WTC11 (cell line): ENCODE results near the gene OVOL3. TPM values are rescaled to one million over a fixed set of nuclear protein-coding genes. Genes with fewer than 3 reads are reported as not detected.
A peak's percentile ranks its signal among the peaks of the same experiment; 100 is the strongest.

Experiments used
- ATAC-seq: fragments of 200-7000 bp; cut with Tn5 transposase; 2 replicates; pipeline ENCODE4 v1.10.0; 2021; ENCODE audit warnings: mild to moderate bottlenecking, moderate library complexity
- CTCF ChIA-PET: fragments of 300-600 bp; sonication (Branson Sonifier 250); formaldehyde crosslinking; loops from one replicate; lab custom pipeline; 2021; ENCODE audit warnings: antibody characterized with exemption; lab: Charles Lee
- POLR2A ChIA-PET: fragments of 350-600 bp; sonication (Branson Sonifier 250); formaldehyde crosslinking; loops from one replicate; lab custom pipeline; 2021; ENCODE audit warnings: antibody characterized with exemption; lab: Charles Lee
- DNase-seq: peaks from one replicate; pipeline ENCODE4 v3.0.0; 2021; ENCODE audit warnings: low spot score
- H3K27ac Mint-ChIP-seq: 2 replicates; pipeline ENCODE4 v1.8.0; 2021; ENCODE audit warnings: mixed read lengths
- H3K27me3 Mint-ChIP-seq: 2 replicates; pipeline ENCODE4 v1.8.0; 2021; ENCODE audit warnings: low read depth, mild to moderate bottlenecking, moderate library complexity, mixed read lengths
- H3K36me3 Mint-ChIP-seq: 2 replicates; pipeline ENCODE4 v1.8.0; 2021; ENCODE audit warnings: mixed read lengths
- H3K4me1 Mint-ChIP-seq: 2 replicates; pipeline ENCODE4 v1.8.0; 2022; ENCODE audit warnings: mixed read lengths
- H3K4me3 Mint-ChIP-seq: 2 replicates; pipeline ENCODE4 v1.8.0; 2021; ENCODE audit warnings: mild to moderate bottlenecking, moderate library complexity, mixed read lengths
- H3K9me3 Mint-ChIP-seq: 2 replicates; pipeline ENCODE4 v1.8.0; 2021; ENCODE audit warnings: mixed read lengths
- ATF1 ChIP-seq: sonication (generic); formaldehyde crosslinking; IDR thresholded peaks from 2 replicates; pipeline ENCODE4 v1.8.1; 2023; ENCODE audit warnings: mild to moderate bottlenecking, moderate library complexity, missing genetic modification reagents
- FOXK1 ChIP-seq: sonication (generic); formaldehyde crosslinking; IDR thresholded peaks from 2 replicates; pipeline ENCODE4 v1.8.0; 2022; ENCODE audit warnings: mild to moderate bottlenecking, moderate library complexity, missing genetic modification reagents
- FOXP1 ChIP-seq: sonication (generic); formaldehyde crosslinking; IDR thresholded peaks from 2 replicates; pipeline ENCODE4 v1.8.0; 2022; ENCODE audit warnings: missing genetic modification reagents, mild to moderate bottlenecking, moderate library complexity, borderline replicate concordance
- JAZF1 ChIP-seq: fragments of 250-450 bp; sonication (Bioruptor Pico); IDR thresholded peaks from 2 replicates; pipeline ENCODE4 v1.9.0; 2021; ENCODE audit warnings: moderate library complexity, mild to moderate bottlenecking, inconsistent platforms
- NFATC4 ChIP-seq: fragments of 250-450 bp; sonication (Bioruptor Pico); IDR thresholded peaks from 2 replicates; pipeline ENCODE4 v1.9.0; 2021; ENCODE audit warnings: mild to moderate bottlenecking
- NR3C1 ChIP-seq: sonication (generic); formaldehyde crosslinking; conservative IDR thresholded peaks from 2 replicates; pipeline ENCODE4 v1.8.1; 2023; ENCODE audit warnings: low read depth, mild to moderate bottlenecking, missing genetic modification reagents
- SP1 ChIP-seq: sonication (generic); formaldehyde crosslinking; conservative IDR thresholded peaks from 2 replicates; pipeline ENCODE4 v1.8.1; 2022; ENCODE audit warnings: missing genetic modification reagents
- ZBTB21 ChIP-seq: sonication (generic); formaldehyde crosslinking; IDR thresholded peaks from 2 replicates; pipeline ENCODE4 v1.8.1; 2023; ENCODE audit warnings: mild to moderate bottlenecking, missing genetic modification reagents, borderline replicate concordance
- total RNA-seq: library from RNA; stranded (reverse); gene quantifications from 3 replicates; pipeline ENCODE4 v1.2.3, GENCODE V29; 2021
- TF ChIP-seq, protein P1 (sequence below): sonication (generic); formaldehyde crosslinking; IDR thresholded peaks from 2 replicates; pipeline ENCODE4 v1.8.0; 2022; ENCODE audit warnings: mild to moderate bottlenecking, missing genetic modification reagents
- TF ChIP-seq, protein P2 (sequence below): sonication (generic); formaldehyde crosslinking; IDR thresholded peaks from 2 replicates; pipeline ENCODE4 v1.8.1; 2023; ENCODE audit warnings: mild to moderate bottlenecking, missing genetic modification reagents
- TF ChIP-seq, protein P3 (sequence below): sonication (generic); formaldehyde crosslinking; IDR thresholded peaks from 2 replicates; pipeline ENCODE4 v1.8.1; 2022; ENCODE audit warnings: mild to moderate bottlenecking, missing genetic modification reagents, moderate library complexity, borderline replicate concordance
- TF ChIP-seq, protein P4 (sequence below): sonication (generic); formaldehyde crosslinking; IDR thresholded peaks from 2 replicates; pipeline ENCODE4 v1.8.1; 2022; ENCODE audit warnings: missing genetic modification reagents, borderline replicate concordance
- TF ChIP-seq, protein P5 (sequence below): sonication (generic); formaldehyde crosslinking; conservative IDR thresholded peaks from 2 replicates; pipeline ENCODE4 v1.8.1; 2023; ENCODE audit warnings: mild to moderate bottlenecking, low read depth, missing genetic modification reagents, moderate library complexity
- TF ChIP-seq, protein P6 (sequence below): sonication (generic); formaldehyde crosslinking; IDR thresholded peaks from 2 replicates; pipeline ENCODE4 v1.8.1; 2023; ENCODE audit warnings: mild to moderate bottlenecking, missing genetic modification reagents
- TF ChIP-seq, protein P7 (sequence below): fragments of 250-450 bp; sonication (Bioruptor Pico); IDR thresholded peaks from 2 replicates; pipeline ENCODE4 v1.9.0; 2021; ENCODE audit warnings: mild to moderate bottlenecking, borderline replicate concordance
- TF ChIP-seq, protein P8 (sequence below): fragments of 250-450 bp; sonication (Bioruptor Pico); IDR thresholded peaks from 2 replicates; pipeline ENCODE4 v1.9.0; 2021; ENCODE audit warnings: mild to moderate bottlenecking

OVOL3 gene
- total RNA-seq, 1 experiment from 2014 or later = not detected

DNA sequence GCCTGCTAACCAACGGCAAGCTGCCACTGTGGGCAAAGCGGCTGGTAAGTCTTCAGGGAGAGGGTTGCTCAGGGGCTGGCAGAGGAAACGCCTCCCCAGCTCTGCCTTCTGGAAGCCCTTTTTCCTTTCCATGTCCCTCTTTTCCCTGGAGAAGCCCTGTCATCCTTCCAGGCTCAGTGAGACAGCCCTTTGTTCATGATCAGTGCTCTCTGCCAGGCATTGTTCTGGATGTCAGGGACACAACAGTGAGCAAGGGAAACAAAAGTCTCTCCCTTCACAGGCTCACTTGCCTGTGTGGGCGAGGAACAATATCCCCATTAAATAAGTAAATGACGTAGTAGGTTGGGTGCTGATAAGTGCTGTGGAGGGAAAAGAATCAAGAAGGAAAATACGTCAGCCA is 13.9 kb upstream of the OVOL3 start:
- H3K9me3 Mint-ChIP-seq = no peaks in the 10 kb centered on the region
- CTCF ChIA-PET = no interaction called here
- TF ChIP-seq, protein P1, sequence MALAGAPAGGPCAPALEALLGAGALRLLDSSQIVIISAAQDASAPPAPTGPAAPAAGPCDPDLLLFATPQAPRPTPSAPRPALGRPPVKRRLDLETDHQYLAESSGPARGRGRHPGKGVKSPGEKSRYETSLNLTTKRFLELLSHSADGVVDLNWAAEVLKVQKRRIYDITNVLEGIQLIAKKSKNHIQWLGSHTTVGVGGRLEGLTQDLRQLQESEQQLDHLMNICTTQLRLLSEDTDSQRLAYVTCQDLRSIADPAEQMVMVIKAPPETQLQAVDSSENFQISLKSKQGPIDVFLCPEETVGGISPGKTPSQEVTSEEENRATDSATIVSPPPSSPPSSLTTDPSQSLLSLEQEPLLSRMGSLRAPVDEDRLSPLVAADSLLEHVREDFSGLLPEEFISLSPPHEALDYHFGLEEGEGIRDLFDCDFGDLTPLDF = no peak
- TF ChIP-seq, protein P2, sequence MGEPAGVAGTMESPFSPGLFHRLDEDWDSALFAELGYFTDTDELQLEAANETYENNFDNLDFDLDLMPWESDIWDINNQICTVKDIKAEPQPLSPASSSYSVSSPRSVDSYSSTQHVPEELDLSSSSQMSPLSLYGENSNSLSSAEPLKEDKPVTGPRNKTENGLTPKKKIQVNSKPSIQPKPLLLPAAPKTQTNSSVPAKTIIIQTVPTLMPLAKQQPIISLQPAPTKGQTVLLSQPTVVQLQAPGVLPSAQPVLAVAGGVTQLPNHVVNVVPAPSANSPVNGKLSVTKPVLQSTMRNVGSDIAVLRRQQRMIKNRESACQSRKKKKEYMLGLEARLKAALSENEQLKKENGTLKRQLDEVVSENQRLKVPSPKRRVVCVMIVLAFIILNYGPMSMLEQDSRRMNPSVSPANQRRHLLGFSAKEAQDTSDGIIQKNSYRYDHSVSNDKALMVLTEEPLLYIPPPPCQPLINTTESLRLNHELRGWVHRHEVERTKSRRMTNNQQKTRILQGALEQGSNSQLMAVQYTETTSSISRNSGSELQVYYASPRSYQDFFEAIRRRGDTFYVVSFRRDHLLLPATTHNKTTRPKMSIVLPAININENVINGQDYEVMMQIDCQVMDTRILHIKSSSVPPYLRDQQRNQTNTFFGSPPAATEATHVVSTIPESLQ = no peak
- TF ChIP-seq, protein P3, sequence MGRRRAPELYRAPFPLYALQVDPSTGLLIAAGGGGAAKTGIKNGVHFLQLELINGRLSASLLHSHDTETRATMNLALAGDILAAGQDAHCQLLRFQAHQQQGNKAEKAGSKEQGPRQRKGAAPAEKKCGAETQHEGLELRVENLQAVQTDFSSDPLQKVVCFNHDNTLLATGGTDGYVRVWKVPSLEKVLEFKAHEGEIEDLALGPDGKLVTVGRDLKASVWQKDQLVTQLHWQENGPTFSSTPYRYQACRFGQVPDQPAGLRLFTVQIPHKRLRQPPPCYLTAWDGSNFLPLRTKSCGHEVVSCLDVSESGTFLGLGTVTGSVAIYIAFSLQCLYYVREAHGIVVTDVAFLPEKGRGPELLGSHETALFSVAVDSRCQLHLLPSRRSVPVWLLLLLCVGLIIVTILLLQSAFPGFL = no peak
- TF ChIP-seq, protein P4, sequence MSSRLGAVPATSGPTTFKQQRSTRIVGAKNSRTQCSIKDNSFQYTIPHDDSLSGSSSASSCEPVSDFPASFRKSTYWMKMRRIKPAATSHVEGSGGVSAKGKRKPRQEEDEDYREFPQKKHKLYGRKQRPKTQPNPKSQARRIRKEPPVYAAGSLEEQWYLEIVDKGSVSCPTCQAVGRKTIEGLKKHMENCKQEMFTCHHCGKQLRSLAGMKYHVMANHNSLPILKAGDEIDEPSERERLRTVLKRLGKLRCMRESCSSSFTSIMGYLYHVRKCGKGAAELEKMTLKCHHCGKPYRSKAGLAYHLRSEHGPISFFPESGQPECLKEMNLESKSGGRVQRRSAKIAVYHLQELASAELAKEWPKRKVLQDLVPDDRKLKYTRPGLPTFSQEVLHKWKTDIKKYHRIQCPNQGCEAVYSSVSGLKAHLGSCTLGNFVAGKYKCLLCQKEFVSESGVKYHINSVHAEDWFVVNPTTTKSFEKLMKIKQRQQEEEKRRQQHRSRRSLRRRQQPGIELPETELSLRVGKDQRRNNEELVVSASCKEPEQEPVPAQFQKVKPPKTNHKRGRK (CRISPR knock-in tag) = no peak
- TF ChIP-seq FOXK1 (CRISPR knock-in tag) (no peak), ATF1 (CRISPR knock-in tag) (no peak), SP1 (CRISPR knock-in tag) (no peak), FOXP1 (CRISPR knock-in tag) (no peak), NFATC4 (no peak), JAZF1 (no peak), ZBTB21 (no peak), NR3C1 (no peak)
- TF ChIP-seq, protein P5, sequence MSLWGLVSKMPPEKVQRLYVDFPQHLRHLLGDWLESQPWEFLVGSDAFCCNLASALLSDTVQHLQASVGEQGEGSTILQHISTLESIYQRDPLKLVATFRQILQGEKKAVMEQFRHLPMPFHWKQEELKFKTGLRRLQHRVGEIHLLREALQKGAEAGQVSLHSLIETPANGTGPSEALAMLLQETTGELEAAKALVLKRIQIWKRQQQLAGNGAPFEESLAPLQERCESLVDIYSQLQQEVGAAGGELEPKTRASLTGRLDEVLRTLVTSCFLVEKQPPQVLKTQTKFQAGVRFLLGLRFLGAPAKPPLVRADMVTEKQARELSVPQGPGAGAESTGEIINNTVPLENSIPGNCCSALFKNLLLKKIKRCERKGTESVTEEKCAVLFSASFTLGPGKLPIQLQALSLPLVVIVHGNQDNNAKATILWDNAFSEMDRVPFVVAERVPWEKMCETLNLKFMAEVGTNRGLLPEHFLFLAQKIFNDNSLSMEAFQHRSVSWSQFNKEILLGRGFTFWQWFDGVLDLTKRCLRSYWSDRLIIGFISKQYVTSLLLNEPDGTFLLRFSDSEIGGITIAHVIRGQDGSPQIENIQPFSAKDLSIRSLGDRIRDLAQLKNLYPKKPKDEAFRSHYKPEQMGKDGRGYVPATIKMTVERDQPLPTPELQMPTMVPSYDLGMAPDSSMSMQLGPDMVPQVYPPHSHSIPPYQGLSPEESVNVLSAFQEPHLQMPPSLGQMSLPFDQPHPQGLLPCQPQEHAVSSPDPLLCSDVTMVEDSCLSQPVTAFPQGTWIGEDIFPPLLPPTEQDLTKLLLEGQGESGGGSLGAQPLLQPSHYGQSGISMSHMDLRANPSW = no peak
- TF ChIP-seq, protein P6, sequence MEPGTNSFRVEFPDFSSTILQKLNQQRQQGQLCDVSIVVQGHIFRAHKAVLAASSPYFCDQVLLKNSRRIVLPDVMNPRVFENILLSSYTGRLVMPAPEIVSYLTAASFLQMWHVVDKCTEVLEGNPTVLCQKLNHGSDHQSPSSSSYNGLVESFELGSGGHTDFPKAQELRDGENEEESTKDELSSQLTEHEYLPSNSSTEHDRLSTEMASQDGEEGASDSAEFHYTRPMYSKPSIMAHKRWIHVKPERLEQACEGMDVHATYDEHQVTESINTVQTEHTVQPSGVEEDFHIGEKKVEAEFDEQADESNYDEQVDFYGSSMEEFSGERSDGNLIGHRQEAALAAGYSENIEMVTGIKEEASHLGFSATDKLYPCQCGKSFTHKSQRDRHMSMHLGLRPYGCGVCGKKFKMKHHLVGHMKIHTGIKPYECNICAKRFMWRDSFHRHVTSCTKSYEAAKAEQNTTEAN = no peak
- TF ChIP-seq, protein P7, sequence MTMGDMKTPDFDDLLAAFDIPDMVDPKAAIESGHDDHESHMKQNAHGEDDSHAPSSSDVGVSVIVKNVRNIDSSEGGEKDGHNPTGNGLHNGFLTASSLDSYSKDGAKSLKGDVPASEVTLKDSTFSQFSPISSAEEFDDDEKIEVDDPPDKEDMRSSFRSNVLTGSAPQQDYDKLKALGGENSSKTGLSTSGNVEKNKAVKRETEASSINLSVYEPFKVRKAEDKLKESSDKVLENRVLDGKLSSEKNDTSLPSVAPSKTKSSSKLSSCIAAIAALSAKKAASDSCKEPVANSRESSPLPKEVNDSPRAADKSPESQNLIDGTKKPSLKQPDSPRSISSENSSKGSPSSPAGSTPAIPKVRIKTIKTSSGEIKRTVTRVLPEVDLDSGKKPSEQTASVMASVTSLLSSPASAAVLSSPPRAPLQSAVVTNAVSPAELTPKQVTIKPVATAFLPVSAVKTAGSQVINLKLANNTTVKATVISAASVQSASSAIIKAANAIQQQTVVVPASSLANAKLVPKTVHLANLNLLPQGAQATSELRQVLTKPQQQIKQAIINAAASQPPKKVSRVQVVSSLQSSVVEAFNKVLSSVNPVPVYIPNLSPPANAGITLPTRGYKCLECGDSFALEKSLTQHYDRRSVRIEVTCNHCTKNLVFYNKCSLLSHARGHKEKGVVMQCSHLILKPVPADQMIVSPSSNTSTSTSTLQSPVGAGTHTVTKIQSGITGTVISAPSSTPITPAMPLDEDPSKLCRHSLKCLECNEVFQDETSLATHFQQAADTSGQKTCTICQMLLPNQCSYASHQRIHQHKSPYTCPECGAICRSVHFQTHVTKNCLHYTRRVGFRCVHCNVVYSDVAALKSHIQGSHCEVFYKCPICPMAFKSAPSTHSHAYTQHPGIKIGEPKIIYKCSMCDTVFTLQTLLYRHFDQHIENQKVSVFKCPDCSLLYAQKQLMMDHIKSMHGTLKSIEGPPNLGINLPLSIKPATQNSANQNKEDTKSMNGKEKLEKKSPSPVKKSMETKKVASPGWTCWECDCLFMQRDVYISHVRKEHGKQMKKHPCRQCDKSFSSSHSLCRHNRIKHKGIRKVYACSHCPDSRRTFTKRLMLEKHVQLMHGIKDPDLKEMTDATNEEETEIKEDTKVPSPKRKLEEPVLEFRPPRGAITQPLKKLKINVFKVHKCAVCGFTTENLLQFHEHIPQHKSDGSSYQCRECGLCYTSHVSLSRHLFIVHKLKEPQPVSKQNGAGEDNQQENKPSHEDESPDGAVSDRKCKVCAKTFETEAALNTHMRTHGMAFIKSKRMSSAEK (CRISPR knock-in tag) = no peak
- TF ChIP-seq, protein P8, sequence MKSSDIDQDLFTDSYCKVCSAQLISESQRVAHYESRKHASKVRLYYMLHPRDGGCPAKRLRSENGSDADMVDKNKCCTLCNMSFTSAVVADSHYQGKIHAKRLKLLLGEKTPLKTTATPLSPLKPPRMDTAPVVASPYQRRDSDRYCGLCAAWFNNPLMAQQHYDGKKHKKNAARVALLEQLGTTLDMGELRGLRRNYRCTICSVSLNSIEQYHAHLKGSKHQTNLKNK = no peak
- TF ChIP-seq, all 79 proteins: peak for 0
- Mint-ChIP-seq H3K36me3 (peaks cover 40% of the 10 kb centered on the region), H3K4me1 (no peaks in the 10 kb centered on the region), H3K27me3 (no peaks in the 10 kb centered on the region), H3K27ac (peak overlapping the region; percentile 57; the same call in 1 of the 2 replicates), H3K4me3 (no peak overlapping the region)
- DNase-seq (no peak), ATAC-seq (no peak)
- POLR2A ChIA-PET = no interaction called here
